Muscle layer of colon (tissue), 2 donors: ENCODE data around the gene HMCN1.

Experiments
- H3K27ac ChIP-seq: one replicate; pipeline ENCODE4 v1.7.0; 2013; ENCODE audit warnings: low read depth, mild to moderate bottlenecking, low read length, moderate library complexity
- H3K27me3 ChIP-seq, 2 donors: one replicate each; pipeline ENCODE4 v1.7.0; 2013; ENCODE audit warnings: low read length in 2 of 2, mild to moderate bottlenecking in 2 of 2; ENCODE audit not compliant: insufficient read depth in 2 of 2, control insufficient read depth in 1 of 2
- H3K36me3 ChIP-seq: one replicate; pipeline ENCODE4 v1.7.0; 2013; ENCODE audit warnings: mild to moderate bottlenecking, low read length; ENCODE audit not compliant: insufficient read depth
- H3K4me1 ChIP-seq: one replicate; pipeline ENCODE4 v1.7.0; 2013; ENCODE audit warnings: mild to moderate bottlenecking, low read length; ENCODE audit not compliant: insufficient read depth
- H3K4me3 ChIP-seq, 2 donors: one replicate each; pipeline ENCODE4 v1.7.0; 2013; ENCODE audit warnings: low read length in 2 of 2, low read depth in 1 of 2, mild to moderate bottlenecking in 1 of 2, moderate library complexity in 1 of 2
- H3K9ac ChIP-seq: one replicate; pipeline ENCODE4 v1.7.0; 2013; ENCODE audit warnings: low read length
- H3K9me3 ChIP-seq: one replicate; pipeline ENCODE4 v1.7.0; 2013; ENCODE audit warnings: mild to moderate bottlenecking, low read length
- donor health status: abdominal sarcoma.
- donor health status: Adenocarcinoma of cecum.

Gene HMCN1

DNA sequence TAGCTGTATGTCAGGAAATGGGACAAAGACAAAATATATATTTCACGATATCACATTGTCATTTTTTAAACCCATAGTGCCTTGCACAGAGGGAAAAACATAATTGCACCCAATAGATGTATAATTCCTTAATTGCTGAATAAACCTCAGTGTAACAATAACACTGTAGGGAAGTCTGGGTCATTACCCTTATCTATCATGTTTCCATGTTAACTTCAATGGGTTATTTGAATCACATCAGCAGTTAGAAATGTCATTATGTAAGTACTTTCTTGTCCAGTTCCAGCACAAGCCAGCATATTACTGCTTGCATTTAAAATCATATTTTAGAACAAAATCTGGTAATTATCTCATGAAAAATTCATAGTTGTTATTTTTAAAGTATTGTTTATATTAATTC lies 222.7 kb downstream of the HMCN1 start:
- Histone ChIP-seq H3K4me1 (no peaks in the 10 kb centered on the region), H3K27me3 (no peaks in the 10 kb centered on the region), H3K36me3 (no peaks in the 10 kb centered on the region), H3K27ac (no peak overlapping the region), H3K9ac (no peak overlapping the region), H3K4me3 (no peak overlapping the region), H3K9me3 (no peaks in the 10 kb centered on the region)

- H3K9ac ChIP-seq, result no peak overlapping the region
- no peak overlapping the region for H3K27ac ChIP-seq
- no peaks in the 10 kb centered on the region for H3K36me3 ChIP-seq
- H3K27me3 ChIP-seq, result no peaks in the 10 kb centered on the region
- no peaks in the 10 kb centered on the region for H3K9me3 ChIP-seq
- no peaks in the 10 kb centered on the region for H3K4me1 ChIP-seq
- H3K4me3 ChIP-seq, result no peak overlapping the region
Observed at GRCh38 chr1:185957441-185958363, 223.5 kb downstream of the HMCN1 start.

DNA sequence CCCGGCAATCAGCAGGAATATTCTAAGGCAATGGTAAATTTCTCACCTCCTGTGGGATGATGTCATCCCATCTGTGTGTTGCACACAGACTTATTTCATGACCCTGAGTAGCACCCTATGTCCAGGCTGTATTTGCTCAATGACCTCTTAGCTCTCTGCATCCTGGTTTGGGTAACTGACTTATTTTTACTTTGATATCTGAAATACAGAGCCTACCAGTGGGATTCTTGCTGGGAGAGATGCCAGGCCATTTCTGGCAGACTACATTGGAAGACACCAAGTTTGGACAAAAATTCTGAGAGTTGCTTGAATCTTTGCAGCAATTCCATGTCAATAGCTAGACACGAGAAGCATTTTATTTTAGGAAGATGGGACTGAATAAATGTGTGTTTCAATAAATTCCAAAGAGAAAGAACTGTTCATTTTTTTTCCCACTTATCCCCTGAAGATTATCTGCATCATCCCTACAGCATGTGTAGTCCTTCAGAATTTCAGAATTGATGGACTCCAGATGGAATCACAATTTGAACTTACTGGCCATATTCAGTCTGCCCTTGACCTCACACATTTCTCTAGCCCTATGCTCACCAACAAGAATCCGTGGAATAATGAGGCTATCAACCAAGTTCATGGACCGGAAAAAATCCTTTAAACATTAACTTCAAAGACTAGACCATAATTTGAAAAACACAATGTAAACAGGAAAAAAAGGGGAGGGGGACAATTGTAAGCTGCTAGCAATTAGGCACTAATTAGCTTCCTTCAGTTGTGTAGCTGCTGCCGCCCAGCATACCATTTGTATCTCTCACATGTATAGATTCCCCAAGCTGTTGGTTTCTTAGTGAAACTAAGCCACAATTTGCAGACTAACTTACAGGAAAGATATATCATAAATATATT lies 226.5 kb downstream of the HMCN1 start:
- Histone ChIP-seq H3K36me3 (no peaks in the 10 kb centered on the region), H3K4me3 (no peak overlapping the region), H3K9me3 (no peaks in the 10 kb centered on the region), H3K27ac (no peak overlapping the region), H3K27me3 (no peaks in the 10 kb centered on the region), H3K4me1 (peaks cover 6% of the 10 kb centered on the region), H3K9ac (no peak overlapping the region)

- Histone ChIP-seq H3K36me3 (no peaks in the 10 kb centered on the region), H3K27ac (no peak overlapping the region)
Observed at GRCh38 chr1:185961664-185962063, 227.5 kb downstream of the HMCN1 start.

DNA sequence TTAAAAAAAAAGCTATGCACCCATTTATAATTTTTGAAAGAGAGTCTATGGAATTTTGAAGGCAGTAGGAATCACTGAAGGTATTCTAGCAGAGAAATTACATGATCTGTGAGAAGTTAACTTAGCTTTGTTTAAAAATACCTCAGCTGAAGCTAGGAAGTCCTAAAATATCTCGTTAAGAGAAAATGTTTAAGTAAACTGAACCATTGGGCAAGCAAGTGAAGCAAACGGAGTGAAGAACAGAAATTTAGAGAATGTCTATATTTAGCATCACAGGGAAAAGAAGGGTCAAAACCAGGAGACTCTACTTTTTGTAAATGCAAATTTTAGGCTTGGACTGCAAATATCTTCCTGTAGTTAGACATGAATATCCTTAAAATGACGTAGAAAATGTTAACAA lies 230.8 kb downstream of the HMCN1 start:
- Histone ChIP-seq H3K9me3 (no peaks in the 10 kb centered on the region), H3K4me3 (no peak overlapping the region), H3K9ac (no peak overlapping the region), H3K27ac (no peak overlapping the region), H3K4me1 (peaks cover 6% of the 10 kb centered on the region), H3K27me3 (no peaks in the 10 kb centered on the region), H3K36me3 (no peaks in the 10 kb centered on the region)

More at GRCh38 chr1:185961664-185962063, 227.5 kb downstream of the HMCN1 start:
- H3K27me3 ChIP-seq, result no peaks in the 10 kb centered on the region
- H3K4me1 ChIP-seq, result peaks cover 6% of the 10 kb centered on the region
- H3K9ac ChIP-seq, result no peak overlapping the region
- no peak overlapping the region for H3K4me3 ChIP-seq
- H3K9me3 ChIP-seq, result no peaks in the 10 kb centered on the region

- Histone ChIP-seq H3K4me1 (peaks cover 6% of the 10 kb centered on the region), H3K27ac (no peak overlapping the region), H3K9ac (no peak overlapping the region), H3K27me3 (no peaks in the 10 kb centered on the region), H3K9me3 (no peaks in the 10 kb centered on the region), H3K36me3 (no peaks in the 10 kb centered on the region), H3K4me3 (no peak overlapping the region)
Observed at GRCh38 chr1:185965870-185966269, 231.7 kb downstream of the HMCN1 start.

- H3K9ac ChIP-seq, result no peak overlapping the region
- H3K9me3 ChIP-seq, result no peaks in the 10 kb centered on the region
- peaks cover 6% of the 10 kb centered on the region for H3K4me1 ChIP-seq
- no peaks in the 10 kb centered on the region for H3K27me3 ChIP-seq
- no peak overlapping the region for H3K27ac ChIP-seq
- H3K4me3 ChIP-seq, result no peak overlapping the region
- H3K36me3 ChIP-seq, result no peaks in the 10 kb centered on the region
Observed at GRCh38 chr1:185966471-185966870, 232.3 kb downstream of the HMCN1 start.

DNA sequence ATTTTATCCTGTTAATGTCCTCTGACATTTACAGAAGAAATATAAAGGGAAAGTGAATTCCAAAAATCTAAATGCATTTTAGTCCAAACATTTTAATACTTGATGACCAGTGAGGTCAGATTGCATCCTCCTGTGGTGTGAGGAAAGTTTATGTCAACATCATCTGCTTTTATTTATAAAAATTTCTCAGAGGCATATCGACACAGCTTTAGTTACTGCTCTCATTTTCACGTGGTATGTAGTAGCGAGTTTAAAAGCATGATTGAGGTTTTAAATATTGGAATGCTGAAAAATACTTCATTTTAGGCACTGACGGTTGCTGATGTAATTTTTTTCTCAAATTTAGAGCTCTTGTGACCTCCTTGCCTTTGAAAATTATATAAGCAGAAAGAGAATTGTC lies 234.8 kb downstream of the HMCN1 start:
- no peaks in the 10 kb centered on the region for H3K36me3 ChIP-seq
- no peak overlapping the region for H3K4me3 ChIP-seq
- H3K9ac ChIP-seq, result no peak overlapping the region
- no peaks in the 10 kb centered on the region for H3K27me3 ChIP-seq
- H3K27ac ChIP-seq, result no peak overlapping the region
- H3K4me1 ChIP-seq, result peaks cover 6% of the 10 kb centered on the region
- no peaks in the 10 kb centered on the region for H3K9me3 ChIP-seq

GRCh38 chr1:185969524-185969991 lies 235.4 kb downstream of the HMCN1 start:
- H3K9ac ChIP-seq, result no peak overlapping the region
- no peaks in the 10 kb centered on the region for H3K27me3 ChIP-seq
- H3K9me3 ChIP-seq, result no peaks in the 10 kb centered on the region
- no peak overlapping the region for H3K27ac ChIP-seq
- no peaks in the 10 kb centered on the region for H3K36me3 ChIP-seq
- H3K4me1 ChIP-seq, result peaks cover 6% of the 10 kb centered on the region
- H3K4me3 ChIP-seq, result no peak overlapping the region

GRCh38 chr1:185971688-185972087 lies 237.5 kb downstream of the HMCN1 start:
- H3K36me3 ChIP-seq, result no peaks in the 10 kb centered on the region
- no peak overlapping the region for H3K27ac ChIP-seq
- H3K4me3 ChIP-seq, result no peak overlapping the region
- H3K4me1 ChIP-seq, result no peaks in the 10 kb centered on the region
- no peaks in the 10 kb centered on the region for H3K27me3 ChIP-seq
- H3K9me3 ChIP-seq, result no peaks in the 10 kb centered on the region
- H3K9ac ChIP-seq, result no peak overlapping the region

- Histone ChIP-seq H3K36me3 (no peaks in the 10 kb centered on the region), H3K4me3 (no peak overlapping the region), H3K27me3 (no peaks in the 10 kb centered on the region), H3K27ac (no peak overlapping the region), H3K4me1 (no peaks in the 10 kb centered on the region), H3K9ac (no peak overlapping the region), H3K9me3 (no peaks in the 10 kb centered on the region)
Observed at GRCh38 chr1:185972096-185972850, 238.1 kb downstream of the HMCN1 start.
